HEK293 (cell line): ENCODE measurements around the gene CDCA8.

Source experiments
- ZNF202 ChIP-seq: fragments of 450-650 bp; formaldehyde crosslinking; IDR thresholded peaks from 2 replicates; pipeline ENCODE4 v1.5.1; 2016; ENCODE audit warnings: missing biosample characterization, missing genetic modification characterization, borderline replicate concordance
- ZNF416 ChIP-seq: fragments of 450-650 bp; formaldehyde crosslinking; IDR thresholded peaks from 2 replicates; pipeline ENCODE4 v1.5.1; 2016; ENCODE audit warnings: missing biosample characterization, missing genetic modification characterization
- ZNF433 ChIP-seq: fragments of 450-650 bp; formaldehyde crosslinking; IDR thresholded peaks from 2 replicates; pipeline ENCODE4 v1.5.1; 2016; ENCODE audit warnings: missing biosample characterization, missing genetic modification characterization, low read depth
- ZNF473 ChIP-seq: fragments of 450-650 bp; formaldehyde crosslinking; IDR thresholded peaks from 2 replicates; pipeline ENCODE4 v1.5.1; 2017; ENCODE audit warnings: missing biosample characterization, missing genetic modification characterization
- TF ChIP-seq, protein P1 (sequence below): fragments of 450-650 bp; formaldehyde crosslinking; IDR thresholded peaks from 2 replicates; pipeline ENCODE4 v1.5.1; 2016; ENCODE audit warnings: missing biosample characterization, missing genetic modification characterization
- TF ChIP-seq, protein P2 (sequence below): fragments of 450-650 bp; formaldehyde crosslinking; IDR thresholded peaks from 2 replicates; pipeline ENCODE4 v1.5.1; 2016; ENCODE audit warnings: missing biosample characterization, missing genetic modification characterization

DNA sequence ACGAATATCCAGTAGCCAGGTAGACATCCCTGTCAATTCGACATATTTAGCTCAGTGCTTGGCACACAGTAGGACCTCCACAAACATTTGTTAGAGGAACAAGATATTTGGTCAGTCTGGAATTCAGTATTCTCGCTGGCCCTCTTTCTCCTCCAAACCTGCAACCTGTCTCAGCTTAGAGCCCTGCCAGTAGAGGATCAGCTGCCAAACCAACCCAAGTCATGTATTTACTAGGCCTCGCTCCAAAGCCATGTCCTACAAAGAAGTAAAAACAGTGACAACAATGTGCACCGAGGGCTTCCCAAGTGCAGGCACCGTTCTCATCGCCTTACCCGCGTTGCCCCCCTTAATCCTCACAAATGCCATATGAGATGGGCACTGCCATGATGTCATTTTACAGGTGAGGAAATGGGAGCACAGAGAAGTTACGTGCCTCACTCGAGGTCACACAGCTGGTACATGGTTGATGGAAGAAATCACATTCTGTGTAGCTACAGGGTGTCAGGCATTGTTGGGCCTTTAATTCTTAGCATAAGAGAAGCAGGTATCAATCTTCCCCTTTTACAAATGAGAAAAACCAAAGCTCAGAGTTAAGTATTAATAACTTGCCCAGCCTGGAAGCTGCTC lies 26.0 kb upstream of the CDCA8 start:
- no peak for TF ChIP-seq ZNF433 (tag by site-specific recombination)
- TF ChIP-seq, protein P1, sequence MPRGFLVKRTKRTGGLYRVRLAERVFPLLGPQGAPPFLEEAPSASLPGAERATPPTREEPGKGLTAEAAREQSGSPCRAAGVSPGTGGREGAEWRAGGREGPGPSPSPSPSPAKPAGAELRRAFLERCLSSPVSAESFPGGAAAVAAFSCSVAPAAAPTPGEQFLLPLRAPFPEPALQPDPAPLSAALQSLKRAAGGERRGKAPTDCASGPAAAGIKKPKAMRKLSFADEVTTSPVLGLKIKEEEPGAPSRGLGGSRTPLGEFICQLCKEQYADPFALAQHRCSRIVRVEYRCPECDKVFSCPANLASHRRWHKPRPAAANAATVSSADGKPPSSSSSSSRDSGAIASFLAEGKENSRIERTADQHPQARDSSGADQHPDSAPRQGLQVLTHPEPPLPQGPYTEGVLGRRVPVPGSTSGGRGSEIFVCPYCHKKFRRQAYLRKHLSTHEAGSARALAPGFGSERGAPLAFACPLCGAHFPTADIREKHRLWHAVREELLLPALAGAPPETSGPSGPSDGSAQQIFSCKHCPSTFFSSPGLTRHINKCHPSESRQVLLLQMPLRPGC (tag by site-specific recombination) = no peak
- TF ChIP-seq ZNF202 = no peak
- TF ChIP-seq ZNF416 (tag by site-specific recombination) = no peak
- TF ChIP-seq, protein P2, sequence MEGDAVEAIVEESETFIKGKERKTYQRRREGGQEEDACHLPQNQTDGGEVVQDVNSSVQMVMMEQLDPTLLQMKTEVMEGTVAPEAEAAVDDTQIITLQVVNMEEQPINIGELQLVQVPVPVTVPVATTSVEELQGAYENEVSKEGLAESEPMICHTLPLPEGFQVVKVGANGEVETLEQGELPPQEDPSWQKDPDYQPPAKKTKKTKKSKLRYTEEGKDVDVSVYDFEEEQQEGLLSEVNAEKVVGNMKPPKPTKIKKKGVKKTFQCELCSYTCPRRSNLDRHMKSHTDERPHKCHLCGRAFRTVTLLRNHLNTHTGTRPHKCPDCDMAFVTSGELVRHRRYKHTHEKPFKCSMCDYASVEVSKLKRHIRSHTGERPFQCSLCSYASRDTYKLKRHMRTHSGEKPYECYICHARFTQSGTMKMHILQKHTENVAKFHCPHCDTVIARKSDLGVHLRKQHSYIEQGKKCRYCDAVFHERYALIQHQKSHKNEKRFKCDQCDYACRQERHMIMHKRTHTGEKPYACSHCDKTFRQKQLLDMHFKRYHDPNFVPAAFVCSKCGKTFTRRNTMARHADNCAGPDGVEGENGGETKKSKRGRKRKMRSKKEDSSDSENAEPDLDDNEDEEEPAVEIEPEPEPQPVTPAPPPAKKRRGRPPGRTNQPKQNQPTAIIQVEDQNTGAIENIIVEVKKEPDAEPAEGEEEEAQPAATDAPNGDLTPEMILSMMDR (tag by site-specific recombination) = no peak
- TF ChIP-seq ZNF473 (tag by site-specific recombination) = no peak
